ENCODE measurements around the gene SHB.

The SHB gene

GRCh38 chr9:38022995-38023394 is 46.0 kb downstream of the SHB start:
- no peak overlapping the region for H3K4me3 ChIP-seq (ENCODE audit: low read depth, low read length)
- no peak overlapping the region for H3K23ac ChIP-seq (ENCODE audit: low read length)
- H2AK5ac ChIP-seq (ENCODE audit: low read length) = no peak overlapping the region
- peaks cover 80 to 84% of the 10 kb centered on the region in 2 experiments for H3K4me1 ChIP-seq (ENCODE audit: control insufficient read depth in 1 of 2, insufficient read depth in 2 of 2, low read length in 2 of 2)
- H3K27ac ChIP-seq (ENCODE audit: low read depth, low read length) = peak overlapping the region; percentile 25
- no CpG with 5 or more reads among the region's 8 CpGs for WGBS (ENCODE audit: extremely low coverage, insufficient coverage, insufficient read length)
- H3K4me2 ChIP-seq (ENCODE audit: low read length) = no peak overlapping the region
- no peak overlapping the region for H4K91ac ChIP-seq (ENCODE audit: low read depth, low read length)
- H3K27me3 ChIP-seq (ENCODE audit: insufficient read depth, low read length) = no peaks in the 10 kb centered on the region
- peaks cover 2 to 7% of the 10 kb centered on the region in 2 experiments for H3K36me3 ChIP-seq (ENCODE audit: control insufficient read depth in 1 of 2, insufficient read depth in 2 of 2, low read length in 2 of 2)
- H4K8ac ChIP-seq (ENCODE audit: low read depth, low read length) = no peak overlapping the region
- peaks cover 56% of the 10 kb centered on the region for H3K79me1 ChIP-seq (ENCODE audit: low read length)
- no peak overlapping the region for H2BK12ac ChIP-seq (ENCODE audit: low read length)
- no peak overlapping the region for H2BK5ac ChIP-seq (ENCODE audit: low read depth, low read length, poor library complexity)
- DNase-seq = peak; percentile 91
- H3K4ac ChIP-seq (ENCODE audit: low read depth, low read length) = no peak overlapping the region
- no peak overlapping the region for H2AFZ ChIP-seq (ENCODE audit: insufficient read depth, low read length, poor library complexity)
- no peak overlapping the region for H3K14ac ChIP-seq (ENCODE audit: low read length)
- peaks cover 22% of the 10 kb centered on the region for H3K79me2 ChIP-seq (ENCODE audit: control insufficient read depth, insufficient read depth, low read length, poor library complexity)
- no peak overlapping the region for H3K9ac ChIP-seq (ENCODE audit: low read length)
- no peaks in the 10 kb centered on the region for H3K9me3 ChIP-seq (ENCODE audit: insufficient read depth, low read depth, low read length)
- no peak overlapping the region for H3K18ac ChIP-seq (ENCODE audit: low read length)
- no peak overlapping the region for H2BK120ac ChIP-seq (ENCODE audit: insufficient read depth, low read length, poor library complexity)
- H4K12ac ChIP-seq (ENCODE audit: low read depth, low read length) = no peak overlapping the region

DNA sequence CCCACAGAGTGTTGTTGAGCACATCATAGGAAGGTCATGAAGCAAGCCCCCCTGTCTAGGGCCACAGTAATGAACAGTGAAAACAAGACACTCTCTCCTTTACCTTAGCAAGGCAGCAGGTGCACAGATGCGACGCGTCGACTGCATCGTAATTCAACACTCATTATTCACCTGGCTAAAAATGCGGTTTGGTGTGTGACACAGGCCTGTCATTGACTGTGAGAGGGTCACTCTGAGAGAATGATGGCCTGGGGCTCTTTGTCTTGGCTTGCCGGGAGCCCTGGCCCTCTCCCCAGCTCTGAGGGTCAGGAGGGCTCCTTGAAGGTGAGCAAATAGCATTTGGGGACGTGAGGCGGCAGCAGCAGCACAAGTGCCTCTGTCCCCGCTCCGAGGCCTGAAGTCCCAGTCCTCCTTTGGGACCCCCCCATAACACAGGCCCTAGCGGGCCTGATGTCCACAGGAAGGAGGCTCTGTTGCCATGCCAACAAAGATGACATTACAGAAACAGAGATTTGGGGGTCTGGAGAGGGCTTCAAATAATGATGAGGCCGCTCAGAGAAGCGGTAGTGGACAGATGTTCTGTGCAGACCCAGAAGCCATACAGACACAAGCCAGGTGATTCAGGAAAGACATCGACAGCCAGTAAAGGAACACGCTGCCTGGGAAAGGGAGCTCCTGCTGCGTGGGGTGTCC is 46.7 kb downstream of the SHB start:
- Histone ChIP-seq H3K27ac (ENCODE audit: low read depth, low read length) (no peak overlapping the region), H2BK12ac (ENCODE audit: low read length) (no peak overlapping the region), H2BK120ac (ENCODE audit: insufficient read depth, low read length, poor library complexity) (no peak overlapping the region), H3K18ac (ENCODE audit: low read length) (no peak overlapping the region), H2AFZ (ENCODE audit: insufficient read depth, low read length, poor library complexity) (no peak overlapping the region), H3K9me3 (ENCODE audit: insufficient read depth, low read depth, low read length) (no peaks in the 10 kb centered on the region), H2BK5ac (ENCODE audit: low read depth, low read length, poor library complexity) (no peak overlapping the region), H3K79me1 (ENCODE audit: low read length) (peaks cover 59% of the 10 kb centered on the region), H3K14ac (ENCODE audit: low read length) (no peak overlapping the region), H4K12ac (ENCODE audit: low read depth, low read length) (no peak overlapping the region), H3K4me3 (ENCODE audit: low read depth, low read length) (no peak overlapping the region), H3K36me3 (ENCODE audit: control insufficient read depth in 1 of 2, insufficient read depth in 2 of 2, low read length in 2 of 2) (peaks cover 2 to 7% of the 10 kb centered on the region in 2 experiments), H3K23ac (ENCODE audit: low read length) (no peak overlapping the region), H3K4me1 (ENCODE audit: control insufficient read depth in 1 of 2, insufficient read depth in 2 of 2, low read length in 2 of 2) (peaks cover 80 to 83% of the 10 kb centered on the region in 2 experiments), H3K79me2 (ENCODE audit: control insufficient read depth, insufficient read depth, low read length, poor library complexity) (peaks cover 21% of the 10 kb centered on the region), H4K8ac (ENCODE audit: low read depth, low read length) (no peak overlapping the region), H3K4ac (ENCODE audit: low read depth, low read length) (no peak overlapping the region), H3K4me2 (ENCODE audit: low read length) (no peak overlapping the region), H3K9ac (ENCODE audit: low read length) (no peak overlapping the region), H3K27me3 (ENCODE audit: insufficient read depth, low read length) (no peaks in the 10 kb centered on the region), H2AK5ac (ENCODE audit: low read length) (no peak overlapping the region), H4K91ac (ENCODE audit: low read depth, low read length) (peak overlapping the region; percentile 15)
- WGBS (ENCODE audit: extremely low coverage, insufficient coverage, insufficient read length) = no CpG with 5 or more reads among the region's 17 CpGs
- DNase-seq = peak; percentile 53 to 71

GRCh38 chr9:38020151-38021076 is 48.6 kb downstream of the SHB start:
- Histone ChIP-seq H4K91ac (ENCODE audit: low read depth, low read length) (peak overlapping the region; percentile 71), H3K9ac (ENCODE audit: low read length) (no peak overlapping the region), H3K79me2 (ENCODE audit: control insufficient read depth, insufficient read depth, low read length, poor library complexity) (peaks cover 21% of the 10 kb centered on the region), H3K36me3 (ENCODE audit: control insufficient read depth in 1 of 2, insufficient read depth in 2 of 2, low read length in 2 of 2) (peaks cover 4 to 10% of the 10 kb centered on the region in 2 experiments), H3K23ac (ENCODE audit: low read length) (no peak overlapping the region), H4K12ac (ENCODE audit: low read depth, low read length) (no peak overlapping the region), H3K18ac (ENCODE audit: low read length) (no peak overlapping the region), H3K27me3 (ENCODE audit: insufficient read depth, low read length) (no peaks in the 10 kb centered on the region), H2BK5ac (ENCODE audit: low read depth, low read length, poor library complexity) (peak overlapping the region; percentile 86), H3K27ac (ENCODE audit: low read depth, low read length) (peak overlapping the region; percentile 90), H3K4ac (ENCODE audit: low read depth, low read length) (no peak overlapping the region), H3K4me2 (ENCODE audit: low read length) (peak overlapping the region; percentile 32), H3K79me1 (ENCODE audit: low read length) (peaks cover 59% of the 10 kb centered on the region), H2AK5ac (ENCODE audit: low read length) (no peak overlapping the region), H2BK12ac (ENCODE audit: low read length) (peak overlapping the region; percentile 28), H3K4me3 (ENCODE audit: low read depth, low read length) (no peak overlapping the region), H3K14ac (ENCODE audit: low read length) (peak overlapping the region; percentile 55), H3K9me3 (ENCODE audit: insufficient read depth, low read depth, low read length) (no peaks in the 10 kb centered on the region), H4K8ac (ENCODE audit: low read depth, low read length) (peak overlapping the region; percentile 7), H2BK120ac (ENCODE audit: insufficient read depth, low read length, poor library complexity) (peak overlapping the region; percentile 76), H3K4me1 (ENCODE audit: control insufficient read depth in 1 of 2, insufficient read depth in 2 of 2, low read length in 2 of 2) (peaks cover 79 to 82% of the 10 kb centered on the region in 2 experiments), H2AFZ (ENCODE audit: insufficient read depth, low read length, poor library complexity) (no peak overlapping the region)
- no CpG with 5 or more reads among the region's 10 CpGs for WGBS (ENCODE audit: extremely low coverage, insufficient coverage, insufficient read length)
- peak in 1 of 2 donors; percentile 59 for DNase-seq

- H2BK120ac ChIP-seq (ENCODE audit: insufficient read depth, low read length, poor library complexity) = peak overlapping the region; percentile 76
- H3K79me2 ChIP-seq (ENCODE audit: control insufficient read depth, insufficient read depth, low read length, poor library complexity) = peaks cover 22% of the 10 kb centered on the region
- H4K12ac ChIP-seq (ENCODE audit: low read depth, low read length) = no peak overlapping the region
- H3K4me3 ChIP-seq (ENCODE audit: low read depth, low read length) = no peak overlapping the region
- no peak for DNase-seq
- peaks cover 56% of the 10 kb centered on the region for H3K79me1 ChIP-seq (ENCODE audit: low read length)
- H3K4ac ChIP-seq (ENCODE audit: low read depth, low read length) = no peak overlapping the region
- no peaks in the 10 kb centered on the region for H3K27me3 ChIP-seq (ENCODE audit: insufficient read depth, low read length)
- peak overlapping the region; percentile 39 for H3K18ac ChIP-seq (ENCODE audit: low read length)
- H2AFZ ChIP-seq (ENCODE audit: insufficient read depth, low read length, poor library complexity) = no peak overlapping the region
- no peaks in the 10 kb centered on the region for H3K9me3 ChIP-seq (ENCODE audit: insufficient read depth, low read depth, low read length)
- H2BK5ac ChIP-seq (ENCODE audit: low read depth, low read length, poor library complexity) = peak overlapping the region; percentile 86
- H3K23ac ChIP-seq (ENCODE audit: low read length) = no peak overlapping the region
- peak overlapping the region; percentile 32 for H3K4me2 ChIP-seq (ENCODE audit: low read length)
- peak overlapping the region; percentile 52 for H3K14ac ChIP-seq (ENCODE audit: low read length)
- peak overlapping the region; percentile 90 for H3K27ac ChIP-seq (ENCODE audit: low read depth, low read length)
- no peak overlapping the region for H2BK12ac ChIP-seq (ENCODE audit: low read length)
- no peak overlapping the region for H3K9ac ChIP-seq (ENCODE audit: low read length)
- no CpG with 5 or more reads among the region's 3 CpGs for WGBS (ENCODE audit: extremely low coverage, insufficient coverage, insufficient read length)
- peaks cover 76 to 80% of the 10 kb centered on the region in 2 experiments for H3K4me1 ChIP-seq (ENCODE audit: control insufficient read depth in 1 of 2, insufficient read depth in 2 of 2, low read length in 2 of 2)
- H2AK5ac ChIP-seq (ENCODE audit: low read length) = no peak overlapping the region
- peaks cover 4 to 13% of the 10 kb centered on the region in 2 experiments for H3K36me3 ChIP-seq (ENCODE audit: control insufficient read depth in 1 of 2, insufficient read depth in 2 of 2, low read length in 2 of 2)
- peak overlapping the region; percentile 95 for H4K91ac ChIP-seq (ENCODE audit: low read depth, low read length)
- peak overlapping the region; percentile 22 for H4K8ac ChIP-seq (ENCODE audit: low read depth, low read length)
Observed at GRCh38 chr9:38019731-38020130, 49.3 kb downstream of the SHB start.
